ENCODE results near the gene ZNF841. TPM values are rescaled to one million over a fixed set of nuclear protein-coding genes. Genes with fewer than 3 reads are reported as not detected.

Gene ZNF841
- total and polyA plus RNA-seq, 2 of the 8 experiments (the other 6 are each of a cell fraction or from before 2014, with no cell fraction given): 4.1 to 17.9 TPM

DNA sequence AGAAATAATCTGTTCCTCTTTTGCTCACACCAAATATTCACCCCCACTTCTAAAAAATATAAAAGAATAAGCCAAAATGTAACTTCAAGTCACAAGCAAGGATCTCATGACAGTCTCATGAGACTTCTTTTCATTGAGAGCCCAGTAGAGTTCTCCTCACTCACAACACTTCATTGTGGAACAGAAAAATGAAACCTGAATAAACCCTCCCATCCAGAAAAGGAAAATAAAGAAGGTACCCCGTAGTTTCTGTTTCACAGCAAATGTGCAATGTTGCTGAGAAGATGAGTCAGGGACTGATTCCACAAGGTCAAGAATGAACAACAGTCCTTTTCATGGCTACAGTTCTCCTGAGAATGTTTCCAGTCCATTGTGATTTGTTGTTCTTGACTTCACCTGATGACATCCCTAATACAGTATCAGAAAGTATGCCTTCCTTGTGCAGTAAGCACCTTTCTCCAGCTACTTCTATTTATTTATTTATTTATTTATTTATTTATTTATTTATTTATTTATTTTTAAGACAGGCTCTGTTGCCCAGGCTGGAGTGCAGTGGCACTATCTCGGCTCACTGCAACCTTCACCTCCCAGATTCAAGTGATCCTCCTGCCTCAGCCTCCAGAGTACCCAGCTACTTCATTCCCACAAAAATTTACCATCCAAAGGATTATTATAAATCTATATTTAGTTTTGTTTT, 6.4 kb upstream of the ZNF841 start (continued):
- TF ChIP-seq TBP (IDR thresholded peaks at IDR 0.05; ENCODE audit: low read depth, low read length) (no peak), CHD2 (IDR thresholded peaks at IDR 0.05; ENCODE audit: low read length) (no peak)

Measured in H1 (cell line).